Stimulated activated CD8-positive, alpha-beta memory T cell treated with anti-CD3 and anti-CD28 coated beads, Interleukin-4, amount 100 ng/mL, for 48 hours (primary cell): ENCODE results near the gene CPPED1.
A peak's percentile ranks its signal among the peaks of the same experiment; 100 is the strongest.
"Not testable (repeated sequence)": the region's sequence is repeated elsewhere in the genome, so short reads cannot be mapped to it uniquely, and the experiment has no call there.

Experiments
- DNase-seq: peaks from one replicate; pipeline ENCODE4 v3.0.0-alpha.2; 2020

CPPED1 gene

GRCh38 chr16:12803203-12804093 lies at the start of gene CPPED1:
Gene CPPED1 (minus strand): TSS chr16:12803887. CDS start chr16:12803776, 111 bp downstream.
- DNase-seq: peak; percentile 94

GRCh38 chr16:12850186-12850585 lies 46.5 kb upstream of the CPPED1 start:
- no peak for DNase-seq

- DNase-seq: no peak
Measured at GRCh38 chr16:12846592-12846991, 42.9 kb upstream of the CPPED1 start.

GRCh38 chr16:12845282-12845681 lies 41.6 kb upstream of the CPPED1 start:
- no peak for DNase-seq

GRCh38 chr16:12837756-12838155 lies 34.1 kb upstream of the CPPED1 start:
- DNase-seq: no peak

GRCh38 chr16:12837291-12837690 lies 33.6 kb upstream of the CPPED1 start:
- DNase-seq: no peak

GRCh38 chr16:12833926-12834325 lies 30.2 kb upstream of the CPPED1 start:
- no peak for DNase-seq

- DNase-seq: no peak
Measured at GRCh38 chr16:12829096-12829888, 25.6 kb upstream of the CPPED1 start.

- DNase-seq: no peak
Measured at GRCh38 chr16:12828206-12828605, 24.5 kb upstream of the CPPED1 start.

GRCh38 chr16:12826559-12826958 lies 22.9 kb upstream of the CPPED1 start:
- DNase-seq: no peak

GRCh38 chr16:12819126-12820117 lies 15.7 kb upstream of the CPPED1 start:
- peak; percentile 91 for DNase-seq

- no peak for DNase-seq
Measured at GRCh38 chr16:12818326-12818725, 14.6 kb upstream of the CPPED1 start.

- not testable (repeated sequence) for DNase-seq
Measured at GRCh38 chr16:12816791-12817214, 13.1 kb upstream of the CPPED1 start.

- no peak for DNase-seq
Measured at GRCh38 chr16:12815361-12815760, 11.7 kb upstream of the CPPED1 start.

GRCh38 chr16:12813734-12814133 lies 10.0 kb upstream of the CPPED1 start:
- DNase-seq: not testable (repeated sequence)

- not testable (repeated sequence) for DNase-seq
Measured at GRCh38 chr16:12813321-12813720, 9.6 kb upstream of the CPPED1 start.

GRCh38 chr16:12811441-12812383 lies 8.0 kb upstream of the CPPED1 start:
- no peak for DNase-seq

- DNase-seq: no peak
Measured at GRCh38 chr16:12805066-12805465, 1.4 kb upstream of the CPPED1 start.

- no peak for DNase-seq
Measured at GRCh38 chr16:12804395-12804794, 708 bp upstream of the CPPED1 start.

- DNase-seq: no peak
Measured at GRCh38 chr16:12802661-12803060, 1.0 kb downstream of the CPPED1 start.

GRCh38 chr16:12802048-12802447 lies 1.6 kb downstream of the CPPED1 start:
- no peak for DNase-seq
